ENCODE measurements around the gene PES1. TPM values are rescaled to one million over a fixed set of nuclear protein-coding genes. Genes with fewer than 3 reads are reported as not detected.
"Not testable (repeated sequence)": the region's sequence is repeated elsewhere in the genome, so short reads cannot be mapped to it uniquely, and the experiment has no call there.

PES1 gene
- total RNA-seq, 6 donors from 2014 or later = 27.2 to 66.9 (median 56.9) TPM

GRCh38 chr22:30598986-30599385 is 7.3 kb upstream of the PES1 start:
- H3K4me1 ChIP-seq = no peaks in the 10 kb centered on the region
- H3K4me3 ChIP-seq = no peak overlapping the region
- TF ChIP-seq CTCF (IDR thresholded peaks at IDR 0.05) = no peak
- TF ChIP-seq POLR2A (IDR thresholded peaks at IDR 0.05) = no peak
- no peak overlapping the region for H3K27ac ChIP-seq
- ATAC-seq (ENCODE audit: low FRiP score in 2 of 2) (no peak), DNase-seq (no peak)
- H3K9me3 ChIP-seq = no peaks in the 10 kb centered on the region
- 86 to 95% methylated on average over 3 of the region's 3 CpGs for WGBS, 2 donors
- H3K36me3 ChIP-seq = no peaks in the 10 kb centered on the region
- no peaks in the 10 kb centered on the region for H3K27me3 ChIP-seq

GRCh38 chr22:30596886-30597285 is 5.2 kb upstream of the PES1 start:
- Histone ChIP-seq H3K27me3 (no peaks in the 10 kb centered on the region), H3K27ac (no peak overlapping the region), H3K36me3 (no peaks in the 10 kb centered on the region), H3K9me3 (no peaks in the 10 kb centered on the region), H3K4me3 (no peak overlapping the region), H3K4me1 (peaks cover 4 to 5% (median 4%) of the 10 kb centered on the region in 4 donors)
- DNase-seq (peak in 1 of 2 donors; percentile 82), ATAC-seq (ENCODE audit: low FRiP score in 2 of 2) (no peak)
- WGBS, 2 donors = 91% methylated on average over 22 of the region's 29 CpGs; no CpG with 5 or more reads in 1 of the 2 donors
- TF ChIP-seq POLR2AphosphoS5 (IDR thresholded peaks at IDR 0.05) = no peak
- no peak for TF ChIP-seq EP300 (IDR thresholded peaks at IDR 0.05)
- TF ChIP-seq POLR2A (IDR thresholded peaks at IDR 0.05) = no peak
- no peak for TF ChIP-seq CTCF (IDR thresholded peaks at IDR 0.05)

- no peaks in the 10 kb centered on the region for H3K36me3 ChIP-seq
- H3K4me1 ChIP-seq = peaks cover 4 to 7% (median 5%) of the 10 kb centered on the region in 4 donors
- H3K27ac ChIP-seq = no peak overlapping the region
- no peak overlapping the region for H3K4me3 ChIP-seq
- TF ChIP-seq CTCF (IDR thresholded peaks at IDR 0.05) = no peak
- no peak for TF ChIP-seq POLR2AphosphoS5 (IDR thresholded peaks at IDR 0.05)
- TF ChIP-seq EP300 (IDR thresholded peaks at IDR 0.05) = no peak
- no peak for TF ChIP-seq POLR2A (IDR thresholded peaks at IDR 0.05)
- ATAC-seq (ENCODE audit: low FRiP score in 2 of 2) (no peak), DNase-seq (no peak)
- H3K9me3 ChIP-seq = no peaks in the 10 kb centered on the region
- no peaks in the 10 kb centered on the region for H3K27me3 ChIP-seq
- 48 to 61% methylated on average over 2 of the region's 2 CpGs for WGBS, 2 donors
Measured at GRCh38 chr22:30596199-30596598, 4.5 kb upstream of the PES1 start.

- WGBS, 2 donors = 34 to 39% methylated on average over 18 of the region's 18 CpGs
- peaks cover 7 to 20% (median 18%) of the 10 kb centered on the region in 4 donors for H3K36me3 ChIP-seq
- H3K27ac ChIP-seq; ATAC-seq (ENCODE audit: low FRiP score in 2 of 2); H3K9me3 ChIP-seq; DNase-seq; H3K27me3 ChIP-seq: not testable (repeated sequence)
- peaks cover 16 to 22% (median 18%) of the 10 kb centered on the region in 4 donors for H3K4me1 ChIP-seq
- H3K4me3 ChIP-seq = peak overlapping the region in 3 of 4 donors; percentile 74 to 96 (median 82)
Measured at GRCh38 chr22:30592360-30592713, 627 bp upstream of the PES1 start.

- Histone ChIP-seq H3K36me3 (peaks cover 18 to 31% (median 30%) of the 10 kb centered on the region in 4 donors), H3K27ac (peak overlapping the region; percentile 77 to 84 (median 82)), H3K9me3 (no peaks in the 10 kb centered on the region), H3K27me3 (no peaks in the 10 kb centered on the region), H3K4me1 (peaks cover 16 to 22% (median 18%) of the 10 kb centered on the region in 4 donors), H3K4me3 (peak overlapping the region; percentile 74 to 96 (median 88))
- DNase-seq (no peak), ATAC-seq (ENCODE audit: low FRiP score in 2 of 2) (no peak)
- no peak for TF ChIP-seq EP300 (IDR thresholded peaks at IDR 0.05)
- TF ChIP-seq CTCF (IDR thresholded peaks at IDR 0.05) = no peak
- TF ChIP-seq POLR2AphosphoS5 (IDR thresholded peaks at IDR 0.05) = no peak
- no peak for TF ChIP-seq POLR2A (IDR thresholded peaks at IDR 0.05)
- 6 to 7% methylated on average over 14 of the region's 14 CpGs for WGBS, 2 donors
Measured at GRCh38 chr22:30591191-30591587, 521 bp downstream of the PES1 start.
